B cell (primary cell): ENCODE measurements around the gene ALG9.

Experiments used
- CTCF ChIP-seq: fragments of 200-600 bp; IDR thresholded peaks from one replicate; pipeline ENCODE4 v1.8.0; 2022; ENCODE audit warnings: antibody characterized with exemption, mild to moderate bottlenecking
- EZH2 ChIP-seq: IDR thresholded peaks from 2 replicates; pipeline ENCODE4 v1.6.1; 2012; ENCODE audit warnings: borderline replicate concordance, low read depth, mild to moderate bottlenecking, moderate library complexity, low read length; ENCODE audit not compliant: insufficient read depth, poor library complexity, severe bottlenecking

DNA sequence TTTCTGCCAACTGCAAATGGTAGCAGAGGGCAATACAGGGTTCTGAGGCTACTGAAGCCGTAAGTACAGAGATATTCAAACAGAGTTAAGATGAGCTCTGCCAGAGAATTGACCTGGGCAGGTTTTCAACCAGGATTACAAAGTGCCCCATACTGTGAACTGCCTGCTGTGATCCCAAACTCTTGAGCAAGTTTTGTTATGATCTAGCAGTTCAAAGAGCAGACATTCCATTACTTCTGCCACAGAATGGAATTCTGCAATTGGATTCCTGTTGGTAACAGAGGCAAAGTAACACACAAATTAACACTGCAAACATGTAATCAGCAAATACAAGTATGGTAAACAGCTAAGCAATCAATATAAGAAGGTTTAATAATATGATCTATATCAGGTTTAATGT is 31.2 kb downstream of the ALG9 start:
- TF ChIP-seq CTCF: no peak
- no peak for TF ChIP-seq EZH2
